IMR-90 (cell line): ENCODE results near the gene MSH3. TPM values are rescaled to one million over a fixed set of nuclear protein-coding genes. Genes with fewer than 3 reads are reported as not detected.

Experiments
- ATAC-seq: fragments of 200-7000 bp; cut with Tn5 transposase; 2 replicates; pipeline ENCODE4 v1.9.1; 2020; ENCODE audit warnings: low read depth, mild to moderate bottlenecking, moderate library complexity
- BruUV-seq: library from RNA; stranded (reverse); fragments of 400-500 nt; replicated peaks from 2 replicates; lab custom pipeline; 2021; lab: Mats Ljungman, UMichigan
- CTCF ChIA-PET: fragments of 300-600 bp; formaldehyde crosslinking; extraction: SDS; loops from one replicate; lab custom pipeline; 2021; ENCODE audit warnings: antibody characterized with exemption; lab: Yijun Ruan, JAX
- POLR2A ChIA-PET: fragments of 300-600 bp; sonication (Branson Sonifier 250); formaldehyde crosslinking; loops from one replicate; lab custom pipeline; 2022; ENCODE audit warnings: antibody characterized with exemption; ENCODE audit not compliant: unreplicated experiment; lab: Charles Lee
- DNase-seq: peaks from one replicate; pipeline ENCODE4 v3.0.0; 2013
- H2AFZ ChIP-seq: replicated peaks from 2 replicates; pipeline ENCODE3; 2013; ENCODE audit warnings: low read length, mild to moderate bottlenecking; ENCODE audit not compliant: poor library complexity
- H2AK5ac ChIP-seq: 2 replicates; pipeline ENCODE4 v1.6.1; 2013; ENCODE audit warnings: low read depth, low read length, inconsistent platforms
- H2AK9ac ChIP-seq: replicated peaks from 2 replicates; pipeline ENCODE3; 2013; ENCODE audit warnings: mild to moderate bottlenecking, low read depth, low read length, moderate library complexity; ENCODE audit not compliant: poor library complexity
- H2BK120ac ChIP-seq: 2 replicates; pipeline ENCODE4 v1.6.1; 2013; ENCODE audit warnings: low read depth, low read length, inconsistent platforms
- H2BK15ac ChIP-seq: 3 replicates; pipeline ENCODE4 v1.6.1; 2013; ENCODE audit warnings: low read depth, low read length, inconsistent platforms
- H2BK20ac ChIP-seq: 2 replicates; pipeline ENCODE4 v1.6.1; 2013; ENCODE audit warnings: low read depth, mild to moderate bottlenecking, inconsistent platforms, low read length, moderate library complexity
- H2BK5ac ChIP-seq: 2 replicates; pipeline ENCODE4 v1.6.1; 2013; ENCODE audit warnings: mild to moderate bottlenecking, low read depth, low read length, inconsistent platforms; ENCODE audit not compliant: poor library complexity, severe bottlenecking
- H3K14ac ChIP-seq: replicated peaks from 2 replicates; pipeline ENCODE4 v1.6.1; 2013; ENCODE audit warnings: low read depth, low read length, inconsistent platforms
- H3K18ac ChIP-seq: 2 replicates; pipeline ENCODE4 v1.6.1; 2013; ENCODE audit warnings: low read depth, low read length, control low read depth
- H3K23ac ChIP-seq: 2 replicates; pipeline ENCODE4 v1.6.1; 2013; ENCODE audit warnings: low read depth, low read length, inconsistent platforms
- H3K27ac ChIP-seq: 2 replicates; pipeline ENCODE4 v1.5.1; 2013; ENCODE audit warnings: mild to moderate bottlenecking, control low read depth, low read length; ENCODE audit not compliant: insufficient read depth
- H3K27me3 ChIP-seq: 2 replicates; pipeline ENCODE4 v1.6.1; 2013; ENCODE audit warnings: low read length; ENCODE audit not compliant: control insufficient read depth, insufficient read depth
- H3K36me3 ChIP-seq: 2 replicates; pipeline ENCODE4 v1.6.1; 2013; ENCODE audit warnings: low read length, mixed read lengths; ENCODE audit not compliant: control insufficient read depth, insufficient read depth
- H3K4ac ChIP-seq: 2 replicates; pipeline ENCODE4 v1.6.1; 2013; ENCODE audit warnings: low read depth, low read length, inconsistent platforms
- H3K4me1 ChIP-seq: 2 replicates; pipeline ENCODE4 v1.6.1; 2013; ENCODE audit warnings: low read length, mixed read lengths; ENCODE audit not compliant: control insufficient read depth, insufficient read depth
- H3K4me2 ChIP-seq: 2 replicates; pipeline ENCODE4 v1.6.1; 2013; ENCODE audit warnings: low read depth, mild to moderate bottlenecking, control low read depth, low read length, moderate library complexity
- H3K4me3 ChIP-seq: 2 replicates; pipeline ENCODE4 v1.5.1; 2013; ENCODE audit warnings: low read depth, mild to moderate bottlenecking, control low read depth, low read length, moderate library complexity; ENCODE audit not compliant: insufficient read depth
- H3K56ac ChIP-seq: 2 replicates; pipeline ENCODE4 v1.6.1; 2013; ENCODE audit warnings: low read length, inconsistent platforms; ENCODE audit not compliant: insufficient read depth; ENCODE audit errors: extremely low read depth
- H3K79me1 ChIP-seq, 2 experiments: 2 replicates each; pipeline ENCODE4 v1.6.1; 2013; ENCODE audit warnings: low read length in 2 of 2, inconsistent platforms in 1 of 2, low read depth in 1 of 2
- H3K9ac ChIP-seq: 2 replicates; pipeline ENCODE4 v1.6.1; 2013; ENCODE audit warnings: low read depth, low read length, control low read depth
- H3K9me1 ChIP-seq: 2 replicates; pipeline ENCODE4 v1.6.1; 2013; ENCODE audit warnings: low read length, inconsistent platforms; ENCODE audit not compliant: insufficient read depth
- H3K9me3 ChIP-seq: 2 replicates; pipeline ENCODE4 v1.6.1; 2013; ENCODE audit warnings: low read length; ENCODE audit not compliant: control insufficient read depth, insufficient read depth
- H4K20me1 ChIP-seq: 2 replicates; pipeline ENCODE4 v1.6.1; 2013; ENCODE audit warnings: low read length, inconsistent platforms; ENCODE audit not compliant: insufficient read depth
- H4K5ac ChIP-seq: 2 replicates; pipeline ENCODE4 v1.6.1; 2013; ENCODE audit warnings: mild to moderate bottlenecking, low read depth, low read length, control low read depth
- H4K8ac ChIP-seq, 2 experiments: 2 replicates each; pipeline ENCODE4 v1.6.1; 2013; ENCODE audit warnings: low read depth in 2 of 2, low read length in 2 of 2, control low read depth in 1 of 2, inconsistent platforms in 1 of 2
- H4K91ac ChIP-seq: 2 replicates; pipeline ENCODE4 v1.6.1; 2013; ENCODE audit warnings: low read depth, low read length, inconsistent platforms; ENCODE audit not compliant: insufficient read depth
- FOS ChIP-seq: fragments of 150-350 bp; IDR thresholded peaks from 2 replicates; pipeline ENCODE4 v1.6.1; 2016; ENCODE audit warnings: low read depth, low read length
- MXI1 ChIP-seq: IDR thresholded peaks from 2 replicates; pipeline ENCODE4 v1.6.1; 2012; ENCODE audit warnings: low read depth, mild to moderate bottlenecking, low read length, moderate library complexity, borderline replicate concordance
- NFE2L2 ChIP-seq: fragments of 150-350 bp; IDR thresholded peaks from 2 replicates; pipeline ENCODE4 v1.6.1; 2016; ENCODE audit warnings: low read depth, mild to moderate bottlenecking, low read length
- WGBS, 2 experiments: methylation state at CpG; one replicate each; pipeline versions ENCODE4 v1.1.5 to v1.1.7; 2013; ENCODE audit warnings: missing lambda C conversion rate in 2 of 2; ENCODE audit not compliant: insufficient read length in 1 of 2; ENCODE audit errors: extremely low coverage in 2 of 2; 5-methylcytosine and 5-hydroxymethylcytosine counted together
- dilution Hi-C: fragments of 300-500 bp; cut with HindIII; formaldehyde crosslinking; loops from one replicate; pipeline ENCODE4 v1.14.3; 2018; ENCODE audit warnings: low sequenced_read_pairs; ENCODE audit not compliant: unreplicated experiment
- in situ Hi-C: fragments of 300-500 bp; cut with MboI; formaldehyde crosslinking; loops from 3 replicates; pipeline ENCODE4 v1.14.3; 2019; ENCODE audit warnings: low sequenced_read_pairs, inconsistent platforms, mixed read lengths
- intact Hi-C: fragments of 100-400 bp; cut with micrococcal nuclease; formaldehyde crosslinking; loops from 2 replicates; pipeline ENCODE4 v1.10.0; 2022
- polyA plus RNA-seq, 3 experiments: library from polyadenylated mRNA; depleted of rRNA; stranded (reverse); fragments of >200 nt; gene quantifications; 2 replicates each; pipeline ENCODE4 v1.2.3, GENCODE V29; 2012; ENCODE audit warnings: low replicate concordance in 1 of 3
- total RNA-seq: library from RNA; depleted of rRNA; stranded (reverse); fragments of >200 nt; gene quantifications from 2 replicates; pipeline ENCODE4 v1.2.3, GENCODE V29; 2012

The MSH3 gene
- total and polyA plus RNA-seq, 2 of the 4 experiments (the other 2 are of a cell fraction) = 4.6 to 13.3 TPM

DNA sequence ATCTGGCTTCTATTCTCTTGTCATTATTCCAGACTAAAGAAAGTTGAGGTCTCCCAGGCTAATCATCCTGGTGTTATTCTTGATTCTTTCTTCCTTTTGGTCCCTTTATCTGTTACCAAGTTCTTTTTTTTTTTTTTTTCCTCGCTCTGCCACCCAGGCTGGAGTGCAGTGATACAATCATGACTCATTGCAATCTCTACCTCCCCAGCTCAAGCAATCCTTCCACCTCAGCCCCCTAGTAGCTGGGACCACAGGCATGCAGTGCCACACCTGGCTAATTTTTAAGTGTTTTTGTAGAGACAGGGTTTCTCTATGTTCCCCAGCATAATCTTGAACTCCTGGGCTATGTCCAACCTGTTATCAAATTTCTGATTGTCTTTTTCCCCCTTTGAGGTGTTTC is 126.9 kb downstream of the MSH3 start:
- Histone ChIP-seq H3K9ac (no peak overlapping the region), H3K4ac (no peak overlapping the region), H3K4me1 (no peaks in the 10 kb centered on the region), H3K79me1 (no peaks in the 10 kb centered on the region), H2BK5ac (no peak overlapping the region), H2AK5ac (no peak overlapping the region), H3K9me3 (no peaks in the 10 kb centered on the region), H3K27me3 (no peaks in the 10 kb centered on the region), H2BK120ac (no peak overlapping the region), H4K5ac (no peak overlapping the region), H3K36me3 (peaks cover 4% of the 10 kb centered on the region; the same call in 1 of the 2 replicates), H3K4me2 (no peak overlapping the region), H3K9me1 (no peaks in the 10 kb centered on the region), H2BK15ac (no peak overlapping the region), H4K8ac (no peak overlapping the region), H3K4me3 (no peak overlapping the region), H3K27ac (no peak overlapping the region), H3K23ac (no peak overlapping the region), H2AK9ac (no peak overlapping the region), H3K14ac (no peak overlapping the region), H2BK20ac (no peak overlapping the region), H3K56ac (no peak overlapping the region), H2AFZ (no peak overlapping the region), H4K20me1 (no peaks in the 10 kb centered on the region), H3K18ac (no peak overlapping the region), H4K91ac (no peak overlapping the region)
- CTCF ChIA-PET = interaction anchor here (1.0 kb wide), 1 partner anchor 17 kb away, joined by 3 read pairs; no protein-coding TSS in a partner anchor
- ATAC-seq = peak; percentile 54
- dilution Hi-C loops = no loop called here
- DNase-seq = peak; percentile 61
- intact Hi-C loops = no loop called here
- in situ Hi-C loops = no loop called here
- TF ChIP-seq MXI1 = no peak
- no peak for TF ChIP-seq NFE2L2
- 0 out of 2 replicates have a peak, but pooled peaks have one; percentile 50 for TF ChIP-seq FOS
- WGBS, 2 experiments = no CpG with 5 or more reads among the region's 1 CpG
- BruUV-seq = no TSS peak
- POLR2A ChIA-PET = no interaction called here
